GM18520 (cell line): ENCODE measurements around the gene ADD1.
"Not testable (repeated sequence)": the region's sequence is repeated elsewhere in the genome, so short reads cannot be mapped to it uniquely, and the experiment has no call there.

Experiments used
- ATAC-seq: cut with Tn5 transposase; IDR thresholded peaks from one replicate; pipeline ENCODE4 v1.9.1; 2021; ENCODE audit not compliant: unreplicated experiment

The ADD1 gene

DNA sequence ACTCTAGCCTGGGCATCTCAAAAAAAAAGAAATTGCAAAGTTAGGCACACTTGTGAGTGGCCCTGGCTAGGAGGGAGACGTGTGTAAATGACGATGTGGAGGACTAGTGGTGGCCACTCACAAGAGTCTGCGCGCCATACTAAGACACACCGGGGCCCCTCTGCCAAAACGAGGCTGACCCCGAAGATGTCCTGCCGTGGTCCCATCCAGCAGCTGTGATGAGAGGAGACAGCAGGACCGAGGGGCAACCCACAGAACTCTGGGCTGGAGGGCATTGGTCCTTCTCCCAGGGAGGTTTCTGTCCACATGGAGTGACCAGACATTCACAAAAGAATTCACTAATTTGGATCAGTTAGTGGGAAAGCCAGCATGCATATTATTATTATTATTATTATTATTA lies 72.1 kb downstream of the ADD1 start:
- no peak for ATAC-seq

- ATAC-seq, result not testable (repeated sequence)
Measured at GRCh38 chr4:2916696-2917095, 73.1 kb downstream of the ADD1 start.

DNA sequence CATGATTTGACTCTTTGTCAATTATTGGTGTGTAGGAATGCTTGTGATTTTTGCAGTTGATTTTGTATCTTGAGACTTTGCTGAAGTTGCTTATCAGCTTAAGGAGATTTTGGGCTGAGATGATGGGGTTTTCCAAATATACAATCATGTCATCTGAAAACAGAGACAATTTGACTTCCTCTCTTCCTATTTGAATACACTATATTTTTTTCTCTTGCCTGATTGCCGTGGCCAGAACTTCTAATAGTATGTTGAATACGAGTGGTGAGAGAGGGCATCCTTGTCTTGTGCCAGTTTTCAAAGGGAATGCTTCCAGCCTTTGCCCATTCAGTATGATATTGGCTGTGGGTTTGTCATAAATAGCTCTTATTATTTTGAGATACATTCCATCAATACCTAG lies 74.7 kb downstream of the ADD1 start:
- not testable (repeated sequence) for ATAC-seq

DNA sequence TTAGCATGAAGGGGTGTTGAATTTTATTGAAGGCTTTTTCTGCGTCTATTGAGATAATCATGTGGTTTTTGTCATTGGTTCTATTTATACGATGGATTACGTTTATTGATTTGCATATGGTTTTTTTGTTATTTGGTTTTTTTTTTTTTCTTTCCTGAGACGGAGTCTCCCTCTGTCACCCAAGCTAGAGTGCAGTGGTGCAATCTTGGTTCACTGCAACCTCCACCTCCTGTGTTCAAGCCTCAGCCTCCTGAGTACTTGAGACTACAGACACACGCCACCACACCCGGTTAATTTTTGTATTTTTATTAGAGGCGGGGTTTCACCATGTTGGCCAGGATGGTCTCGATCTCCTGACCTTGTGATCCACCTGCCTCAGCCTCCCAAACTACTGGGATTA lies 75.1 kb downstream of the ADD1 start:
- ATAC-seq, result not testable (repeated sequence)

DNA sequence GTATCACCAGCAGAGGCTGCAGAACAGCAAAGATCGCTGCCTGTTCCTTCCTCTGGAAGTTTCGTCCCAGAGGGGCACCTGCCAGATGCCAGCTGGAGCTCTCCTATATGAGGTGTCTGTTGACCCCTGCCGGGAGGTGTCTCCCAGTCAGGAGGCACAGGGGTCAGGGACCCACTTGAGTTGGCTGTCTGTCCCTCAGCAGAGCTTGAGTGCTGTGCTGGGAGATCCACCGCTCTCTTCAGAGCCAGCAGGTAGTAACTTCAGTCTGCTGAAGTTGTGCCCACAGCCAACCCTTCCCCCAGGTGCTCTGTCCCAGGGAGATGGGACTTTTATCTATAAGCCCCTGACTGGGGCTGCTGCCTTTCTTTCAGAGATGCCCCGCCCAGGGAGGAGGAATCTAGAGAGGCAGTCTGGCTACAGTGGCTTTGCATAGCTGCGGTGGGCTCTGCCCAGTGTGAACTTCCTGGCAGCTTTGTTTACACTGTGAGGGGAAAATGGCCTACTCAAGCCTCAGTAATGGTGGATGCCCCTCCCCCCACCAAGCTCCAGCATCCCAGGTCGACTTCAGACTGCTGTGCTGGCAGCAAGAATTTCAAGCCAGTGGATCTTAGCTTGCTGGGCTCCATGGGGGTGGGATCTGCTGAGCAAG lies 78.9 kb downstream of the ADD1 start:
- not testable (repeated sequence) for ATAC-seq

DNA sequence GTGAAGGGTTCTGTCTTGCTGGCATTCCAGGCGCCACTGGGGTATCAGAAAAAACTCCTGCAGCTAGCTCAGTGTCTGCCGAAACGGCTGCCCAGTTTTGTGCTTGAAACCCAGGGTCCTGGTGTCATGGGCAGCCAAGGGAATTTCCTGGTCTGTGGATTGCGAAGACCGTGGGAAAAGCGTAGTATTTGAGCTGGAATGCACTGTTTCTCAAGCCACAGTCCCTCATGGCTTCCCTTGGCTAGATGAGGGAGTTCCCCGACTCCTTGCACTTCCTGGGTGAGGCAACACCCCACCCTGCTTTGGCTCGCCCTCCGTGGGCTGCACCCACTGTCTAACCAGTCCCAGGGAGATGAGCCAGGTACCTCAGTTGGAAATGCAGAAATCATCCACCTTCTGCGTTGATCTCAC lies 79.5 kb downstream of the ADD1 start:
- ATAC-seq, result no peak

GRCh38 chr4:2923668-2924173 lies 80.1 kb downstream of the ADD1 start:
- ATAC-seq, result no peak

DNA sequence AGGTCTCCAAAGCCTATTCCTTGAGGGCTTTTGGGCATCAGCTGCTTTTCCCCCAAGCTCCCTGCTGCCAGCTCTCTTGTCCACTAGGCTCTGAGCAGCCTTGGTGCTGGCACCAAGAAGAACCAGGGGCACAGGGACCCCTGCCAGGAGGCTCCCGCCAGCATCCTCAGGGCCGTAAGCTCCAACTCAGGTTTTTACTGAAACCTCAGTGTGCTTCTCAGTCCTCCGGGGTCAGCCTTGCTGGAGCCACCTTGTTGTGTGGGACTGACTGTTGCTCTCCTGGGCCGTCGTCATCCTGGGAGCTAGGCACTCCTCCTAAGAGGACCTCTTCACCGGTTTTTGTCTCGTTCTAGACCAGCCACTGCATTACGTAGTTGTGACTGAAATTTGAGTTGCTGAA lies 80.6 kb downstream of the ADD1 start:
- ATAC-seq, result no peak

GRCh38 chr4:2924765-2925301 lies 81.2 kb downstream of the ADD1 start:
- no peak for ATAC-seq

- no peak for ATAC-seq
Measured at GRCh38 chr4:2925496-2925895, 81.9 kb downstream of the ADD1 start.

- ATAC-seq, result no peak
Measured at GRCh38 chr4:2925931-2926860, 82.6 kb downstream of the ADD1 start.

DNA sequence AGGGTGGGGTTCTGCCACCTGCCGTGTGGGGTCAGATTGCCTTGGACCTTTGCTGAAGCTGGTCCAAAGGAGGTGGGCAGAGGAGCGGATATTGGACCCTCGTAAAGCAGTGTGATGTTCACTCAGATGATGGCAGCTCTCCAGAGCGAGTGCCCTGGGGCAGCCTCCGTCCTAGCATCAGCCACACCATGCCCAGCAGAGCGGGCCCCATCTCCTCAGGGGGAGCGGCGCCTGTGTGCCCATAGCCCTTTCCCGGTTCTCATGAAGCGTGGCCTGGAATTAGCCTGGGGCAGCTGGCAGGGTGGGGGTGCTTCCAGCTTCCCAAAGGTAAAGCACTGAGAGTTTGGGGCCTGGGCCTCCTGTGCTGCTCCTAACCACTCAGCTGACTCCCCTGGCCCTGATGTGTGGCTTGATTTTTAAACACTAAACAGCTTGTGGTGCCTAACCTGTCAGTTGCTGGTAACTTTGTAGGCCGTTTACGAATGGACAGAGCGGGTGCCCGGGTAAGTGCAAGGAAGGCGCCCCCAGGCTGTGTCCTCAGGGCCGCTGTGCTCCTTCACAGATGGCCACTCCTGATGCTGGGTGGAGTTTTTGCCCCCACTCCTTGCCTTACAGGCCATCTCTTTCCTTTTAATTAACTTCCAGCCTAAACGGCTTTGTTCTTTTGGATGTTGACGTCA lies 83.5 kb downstream of the ADD1 start:
- no peak for ATAC-seq

DNA sequence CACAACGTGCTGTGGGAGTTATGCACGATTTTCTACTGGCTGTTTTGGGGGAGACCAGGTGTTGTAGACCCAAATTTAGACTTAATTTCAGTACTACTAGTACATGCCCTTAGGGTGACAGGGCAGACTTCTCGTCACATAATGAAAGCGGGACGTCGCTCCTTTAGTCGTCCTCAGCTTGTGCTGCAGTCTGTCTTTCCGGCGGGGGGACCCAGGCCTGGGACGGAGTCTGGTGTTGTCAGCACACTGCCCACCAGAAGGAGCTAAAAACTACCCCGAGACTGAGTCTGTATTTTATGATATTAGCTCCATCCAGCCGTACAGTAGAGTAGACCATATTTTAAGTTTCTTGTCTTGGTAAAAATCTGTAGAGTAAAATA lies 84.0 kb downstream of the ADD1 start:
- ATAC-seq, result no peak

- no peak for ATAC-seq
Measured at GRCh38 chr4:2928242-2929176, 84.9 kb downstream of the ADD1 start.

- no peak for ATAC-seq
Measured at GRCh38 chr4:2929469-2929868, 85.8 kb downstream of the ADD1 start.

GRCh38 chr4:2930135-2930757 lies 86.6 kb downstream of the ADD1 start:
- no peak for ATAC-seq

DNA sequence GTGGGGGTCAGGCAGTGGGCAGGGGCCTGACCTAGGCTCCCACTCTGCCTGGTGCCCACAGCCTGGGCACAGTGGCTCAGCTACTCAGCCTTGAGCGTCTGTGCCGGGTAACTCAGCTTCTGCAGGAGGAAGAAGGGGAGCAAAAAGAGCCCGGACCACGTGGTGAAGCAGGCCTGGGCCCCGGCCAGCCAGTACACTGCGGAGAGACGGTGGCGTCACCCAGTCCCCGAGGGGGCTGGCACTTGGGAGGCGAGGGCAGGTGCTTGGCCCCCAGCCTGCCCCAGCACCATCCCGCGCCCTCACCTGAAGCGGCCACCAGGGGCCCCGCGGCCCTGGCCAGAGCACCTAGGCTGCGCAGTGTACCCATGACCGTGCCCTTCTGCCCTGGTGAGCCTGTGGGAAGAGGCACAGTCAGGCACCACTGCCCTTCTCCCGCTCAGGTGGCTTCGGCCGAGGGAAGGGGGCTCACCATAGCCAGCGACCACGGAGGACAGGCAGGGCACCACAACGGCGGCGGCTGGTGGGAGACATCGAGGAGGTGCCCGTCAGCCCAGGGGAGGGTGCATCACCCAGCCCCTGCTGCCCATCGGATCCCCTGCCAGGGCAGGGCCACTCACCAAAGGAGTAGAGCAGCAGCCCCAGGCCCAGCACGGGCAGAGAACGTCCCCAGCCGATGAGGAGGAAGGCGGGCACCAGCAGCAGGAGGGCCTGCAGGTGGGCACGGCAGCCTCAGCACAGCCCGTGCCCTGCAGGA lies 87.3 kb downstream of the ADD1 start:
- no peak for ATAC-seq

- ATAC-seq, result no peak
Measured at GRCh38 chr4:2931512-2932301, 88.1 kb downstream of the ADD1 start.
